HL-60 (cell line): Measurements from ENCODE around the gene SLC20A1.

Experiments used
- CTCF ChIP-seq: IDR thresholded peaks from one replicate; pipeline ENCODE4 v1.5.1; 2011; ENCODE audit warnings: low read length, control low read depth, inconsistent platforms; ENCODE audit not compliant: insufficient read depth
- POLR2AphosphoS5 ChIP-seq: IDR thresholded peaks from 2 replicates; pipeline ENCODE4 v1.6.1; 2012; ENCODE audit warnings: low read depth

DNA sequence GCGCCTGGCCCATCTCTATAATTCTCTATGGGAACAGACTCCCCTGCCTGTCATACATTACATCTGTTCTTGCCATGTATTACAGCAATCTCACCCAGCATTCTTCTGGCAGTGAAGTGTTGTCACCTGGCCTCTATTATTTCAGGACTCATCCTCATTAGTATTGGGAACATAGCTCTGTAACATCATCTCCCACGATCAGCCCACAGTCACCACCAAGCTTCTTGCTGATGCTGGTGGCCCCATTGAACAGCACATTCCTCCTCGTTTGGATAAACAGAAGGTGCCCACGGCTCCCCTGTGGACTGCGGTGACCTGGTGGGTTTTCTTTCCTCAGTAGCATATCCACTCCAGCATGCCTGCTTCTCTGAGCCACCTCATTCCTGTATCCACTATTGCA lies 39.8 kb upstream of the SLC20A1 start:
- TF ChIP-seq CTCF (no peak), POLR2AphosphoS5 (no peak)
